Neural crest cell (in vitro differentiated cells): ENCODE measurements around the gene PRKAR1A. TPM values are rescaled to one million over a fixed set of nuclear protein-coding genes. Genes with fewer than 3 reads are reported as not detected.

Experiments
- DNase-seq: peaks from one replicate; pipeline ENCODE4 v3.0.0; 2021; ENCODE audit warnings: low read depth, mixed read lengths, low spot score
- H3K27ac Mint-ChIP-seq: one replicate; pipeline ENCODE4 v1.8.0; 2021; ENCODE audit warnings: mild to moderate bottlenecking, mixed read lengths; ENCODE audit not compliant: unreplicated experiment
- H3K27me3 Mint-ChIP-seq: 2 replicates; pipeline ENCODE4 v1.8.0; 2021; ENCODE audit warnings: low read depth, mild to moderate bottlenecking, mixed read lengths
- H3K36me3 Mint-ChIP-seq: 2 replicates; pipeline ENCODE4 v1.8.0; 2021; ENCODE audit warnings: low read depth, mild to moderate bottlenecking, mixed read lengths
- H3K4me1 Mint-ChIP-seq: 2 replicates; pipeline ENCODE4 v1.8.0; 2021; ENCODE audit warnings: mixed read lengths
- H3K4me3 Mint-ChIP-seq: one replicate; pipeline ENCODE4 v1.8.0; 2021; ENCODE audit warnings: mild to moderate bottlenecking, mixed read lengths
- H3K9me3 Mint-ChIP-seq: 2 replicates; pipeline ENCODE4 v1.8.0; 2021; ENCODE audit warnings: mixed read lengths
- total RNA-seq: library from RNA; stranded (reverse); gene quantifications from 2 replicates; pipeline ENCODE4 v1.2.1, GENCODE V29; 2021
- TF ChIP-seq, protein P1 (sequence below): fragments of 200-600 bp; sonication (generic); conservative IDR thresholded peaks from 2 replicates; pipeline ENCODE4 v1.5.0; 2021; ENCODE audit warnings: antibody characterized with exemption, mild to moderate bottlenecking

PRKAR1A gene
- total RNA-seq, 1 donor from 2014 or later: 250 TPM

- H3K27me3 Mint-ChIP-seq: no peaks in the 10 kb centered on the region
- DNase-seq: no peak
- no peak overlapping the region for H3K27ac Mint-ChIP-seq
- no peaks in the 10 kb centered on the region for H3K9me3 Mint-ChIP-seq
- TF ChIP-seq, protein P1, sequence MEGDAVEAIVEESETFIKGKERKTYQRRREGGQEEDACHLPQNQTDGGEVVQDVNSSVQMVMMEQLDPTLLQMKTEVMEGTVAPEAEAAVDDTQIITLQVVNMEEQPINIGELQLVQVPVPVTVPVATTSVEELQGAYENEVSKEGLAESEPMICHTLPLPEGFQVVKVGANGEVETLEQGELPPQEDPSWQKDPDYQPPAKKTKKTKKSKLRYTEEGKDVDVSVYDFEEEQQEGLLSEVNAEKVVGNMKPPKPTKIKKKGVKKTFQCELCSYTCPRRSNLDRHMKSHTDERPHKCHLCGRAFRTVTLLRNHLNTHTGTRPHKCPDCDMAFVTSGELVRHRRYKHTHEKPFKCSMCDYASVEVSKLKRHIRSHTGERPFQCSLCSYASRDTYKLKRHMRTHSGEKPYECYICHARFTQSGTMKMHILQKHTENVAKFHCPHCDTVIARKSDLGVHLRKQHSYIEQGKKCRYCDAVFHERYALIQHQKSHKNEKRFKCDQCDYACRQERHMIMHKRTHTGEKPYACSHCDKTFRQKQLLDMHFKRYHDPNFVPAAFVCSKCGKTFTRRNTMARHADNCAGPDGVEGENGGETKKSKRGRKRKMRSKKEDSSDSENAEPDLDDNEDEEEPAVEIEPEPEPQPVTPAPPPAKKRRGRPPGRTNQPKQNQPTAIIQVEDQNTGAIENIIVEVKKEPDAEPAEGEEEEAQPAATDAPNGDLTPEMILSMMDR: no peak
- peaks cover 4% of the 10 kb centered on the region for H3K4me1 Mint-ChIP-seq
- H3K36me3 Mint-ChIP-seq: peaks cover 28% of the 10 kb centered on the region
- no peak overlapping the region for H3K4me3 Mint-ChIP-seq
Observed at GRCh38 chr17:68544111-68544915, 32.1 kb downstream of the PRKAR1A start.

- no peak for DNase-seq
- TF ChIP-seq, protein P1: no peak
- no peaks in the 10 kb centered on the region for H3K27me3 Mint-ChIP-seq
- peaks cover 12% of the 10 kb centered on the region for H3K4me1 Mint-ChIP-seq
- no peaks in the 10 kb centered on the region for H3K36me3 Mint-ChIP-seq
- no peak overlapping the region for H3K27ac Mint-ChIP-seq
- H3K9me3 Mint-ChIP-seq: no peaks in the 10 kb centered on the region
- no peak overlapping the region for H3K4me3 Mint-ChIP-seq
Observed at GRCh38 chr17:68556551-68556950, 44.3 kb downstream of the PRKAR1A start.

- no peak overlapping the region for H3K4me3 Mint-ChIP-seq
- H3K27ac Mint-ChIP-seq: no peak overlapping the region
- TF ChIP-seq, protein P1: no peak
- peaks cover 12% of the 10 kb centered on the region for H3K4me1 Mint-ChIP-seq
- no peaks in the 10 kb centered on the region for H3K9me3 Mint-ChIP-seq
- DNase-seq: no peak
- H3K27me3 Mint-ChIP-seq: no peaks in the 10 kb centered on the region
- no peaks in the 10 kb centered on the region for H3K36me3 Mint-ChIP-seq
Observed at GRCh38 chr17:68559316-68559715, 47.1 kb downstream of the PRKAR1A start.

GRCh38 chr17:68560966-68561720, 48.9 kb downstream of the PRKAR1A start:
- Mint-ChIP-seq H3K4me1 (peaks cover 12% of the 10 kb centered on the region), H3K27me3 (no peaks in the 10 kb centered on the region), H3K27ac (no peak overlapping the region), H3K4me3 (no peak overlapping the region), H3K36me3 (no peaks in the 10 kb centered on the region), H3K9me3 (no peaks in the 10 kb centered on the region)
- DNase-seq: no peak
- TF ChIP-seq, protein P1: no peak

GRCh38 chr17:68562736-68563135, 50.5 kb downstream of the PRKAR1A start:
- no peaks in the 10 kb centered on the region for H3K9me3 Mint-ChIP-seq
- no peak overlapping the region for H3K27ac Mint-ChIP-seq
- DNase-seq: no peak
- TF ChIP-seq, protein P1: no peak
- H3K4me3 Mint-ChIP-seq: no peak overlapping the region
- H3K4me1 Mint-ChIP-seq: peaks cover 12% of the 10 kb centered on the region
- no peaks in the 10 kb centered on the region for H3K36me3 Mint-ChIP-seq
- no peaks in the 10 kb centered on the region for H3K27me3 Mint-ChIP-seq
